Adrenal gland (tissue), 12 donors: ENCODE data around the gene B9D1. TPM values are rescaled to one million over a fixed set of nuclear protein-coding genes. Genes with fewer than 3 reads are reported as not detected.

Source experiments
- DNase-seq, 7 donors: peaks; one replicate each; pipeline ENCODE4 v3.0.0-alpha.2; 2019 to 2020
- H3K27ac ChIP-seq, 5 donors: fragments of 200-600 bp; sonication (generic) in 4 of 5; 1 replicate in 3 of 5; 2 replicates in 2 of 5; pipeline versions ENCODE4 v1.5.1 to v1.8.0; 2016 to 2020; ENCODE audit warnings: mild to moderate bottlenecking in 1 of 5
- H3K27me3 ChIP-seq: fragments of 200-600 bp; 2 replicates; pipeline ENCODE4 v1.8.0; 2021
- H3K36me3 ChIP-seq, 2 donors: fragments of 200-600 bp; replicated peaks in 1 of 2; 1 replicate in 1 of 2; 2 replicates in 1 of 2; pipeline versions ENCODE4 v1.5.1 to v1.8.0; 2018 to 2022
- H3K4me1 ChIP-seq, 2 donors: fragments of 200-600 bp; replicated peaks in 1 of 2; 1 replicate in 1 of 2; 2 replicates in 1 of 2; pipeline versions ENCODE4 v1.5.1 to v1.8.0; 2018 to 2021
- H3K4me3 ChIP-seq, 4 donors: fragments of 200-600 bp; sonication (generic) in 3 of 4; one replicate each; pipeline ENCODE4 v1.5.1; 2016 to 2018
- H3K9me3 ChIP-seq, 3 donors: fragments of 200-600 bp; sonication (generic) in 1 of 3; replicated peaks in 1 of 3; 1 replicate in 2 of 3; 2 replicates in 1 of 3; pipeline versions ENCODE4 v1.5.1 to v1.8.0; 2016 to 2021
- POLR2A ChIP-seq, 2 donors: fragments of 450-650 bp; IDR thresholded peaks; one replicate each; pipeline ENCODE4 v1.6.1; 2017; ENCODE audit warnings: antibody characterized with exemption in 2 of 2, mild to moderate bottlenecking in 2 of 2, moderate library complexity in 1 of 2
- WGBS, 4 donors: extraction: QIAGEN DNeasy Blood & Tissue Kit in 2 of 4; methylation state at CpG; one replicate each; pipeline versions ENCODE4 v1.1.5 to v1.1.7; 2013 to 2017; 5-methylcytosine and 5-hydroxymethylcytosine counted together
- intact Hi-C, 2 donors: fragments of 100-400 bp; cut with DNase I; formaldehyde crosslinking; loops; one replicate each; pipeline versions ENCODE4 v1.14.1 to v1.15.0; 2022 to 2023
- polyA plus RNA-seq, 3 donors: library from polyadenylated mRNA; stranded (reverse); fragments of 200-250 nt in 2 of 3; fragments of 350-450 nt in 1 of 3; fragmentation: Illumina TruSeq in 1 of 3; extraction: RNeasy Lipid Tissue Mini Kit (QIAGEN cat#74804) in 1 of 3; gene quantifications; one replicate each; pipeline ENCODE4 v1.2.3, GENCODE V29; 2013 to 2014
- total RNA-seq, 9 donors: library from RNA; depleted of rRNA in 4 of 9; stranded (reverse); fragments of >200 nt in 4 of 9; fragments of 120-200 nt in 1 of 9; fragmentation: NEBNext Ultra II Directional in 1 of 9; extraction: Animal tissue kit (Norgen Biotek cat#: 25700) in 1 of 9; gene quantifications; one replicate each; pipeline versions ENCODE4 v1.1.0 to v1.2.4, GENCODE V29; 2013 to 2023
- TF ChIP-seq, protein P1 (sequence below), 6 experiments: fragments of 450-650 bp in 4 of 6; fragments of 200-600 bp in 2 of 6; sonication (generic) in 1 of 6; IDR thresholded peaks; 1 replicate in 5 of 6; 2 replicates in 1 of 6; pipeline versions ENCODE4 v1.5.1 to v1.8.0; 2016 to 2021; ENCODE audit warnings: antibody characterized with exemption in 6 of 6, mild to moderate bottlenecking in 2 of 6, moderate library complexity in 1 of 6
- donor health status: healthy with polysubstance abuse.
- donor health status: Bipolar disorder and iron deficiency.
- donor health status: DM: yes; HTN: yes; CAD: no.
- donor health status: DM: no; HTN: no; CAD: no.
- donor health status: DM: no; HTN: no; CAD: no.
- donor health status: DM: yes; HTN: yes; CAD: no.

Gene B9D1
- total and polyA plus RNA-seq, 12 donors, result 19.3 to 67.7 (median 30.1) TPM

DNA sequence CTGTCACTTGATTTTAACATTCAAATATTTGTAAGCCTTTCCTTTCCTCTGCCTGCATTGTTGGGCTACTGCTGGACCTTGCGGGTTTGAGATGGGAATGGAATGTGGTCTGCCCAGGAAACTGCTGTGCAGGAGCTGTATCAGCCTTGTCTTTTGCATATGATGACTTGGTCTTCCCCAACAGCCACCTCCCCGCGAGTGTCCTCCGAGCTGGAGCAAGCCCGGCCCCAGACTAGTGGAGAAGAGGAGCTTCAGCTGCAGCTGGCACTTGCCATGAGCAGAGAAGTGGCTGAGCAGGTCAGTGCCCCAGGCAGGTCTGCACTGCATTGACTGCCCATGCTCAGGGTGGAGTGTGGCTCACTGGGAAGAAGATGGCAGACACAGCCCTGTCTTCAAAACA lies 52.8 kb downstream of the B9D1 start:
- DNase-seq, result peak in 1 of 7 donors; percentile 10
- Histone ChIP-seq H3K4me3 (no peak overlapping the region), H3K27me3 (no peaks in the 10 kb centered on the region), H3K27ac (no peak overlapping the region), H3K9me3 (no peaks in the 10 kb centered on the region), H3K36me3 (peaks cover 0 to 29% of the 10 kb centered on the region in 2 donors), H3K4me1 (peaks cover 0 to 13% of the 10 kb centered on the region in 2 donors)
- WGBS, 4 donors, result 86 to 98% (median 90%) methylated on average over 4 to 5 of the region's 5 CpGs
- intact Hi-C loops, result no loop called here
- TF ChIP-seq POLR2A (IDR thresholded peaks at IDR 0.05), result no peak
- TF ChIP-seq, protein P1, sequence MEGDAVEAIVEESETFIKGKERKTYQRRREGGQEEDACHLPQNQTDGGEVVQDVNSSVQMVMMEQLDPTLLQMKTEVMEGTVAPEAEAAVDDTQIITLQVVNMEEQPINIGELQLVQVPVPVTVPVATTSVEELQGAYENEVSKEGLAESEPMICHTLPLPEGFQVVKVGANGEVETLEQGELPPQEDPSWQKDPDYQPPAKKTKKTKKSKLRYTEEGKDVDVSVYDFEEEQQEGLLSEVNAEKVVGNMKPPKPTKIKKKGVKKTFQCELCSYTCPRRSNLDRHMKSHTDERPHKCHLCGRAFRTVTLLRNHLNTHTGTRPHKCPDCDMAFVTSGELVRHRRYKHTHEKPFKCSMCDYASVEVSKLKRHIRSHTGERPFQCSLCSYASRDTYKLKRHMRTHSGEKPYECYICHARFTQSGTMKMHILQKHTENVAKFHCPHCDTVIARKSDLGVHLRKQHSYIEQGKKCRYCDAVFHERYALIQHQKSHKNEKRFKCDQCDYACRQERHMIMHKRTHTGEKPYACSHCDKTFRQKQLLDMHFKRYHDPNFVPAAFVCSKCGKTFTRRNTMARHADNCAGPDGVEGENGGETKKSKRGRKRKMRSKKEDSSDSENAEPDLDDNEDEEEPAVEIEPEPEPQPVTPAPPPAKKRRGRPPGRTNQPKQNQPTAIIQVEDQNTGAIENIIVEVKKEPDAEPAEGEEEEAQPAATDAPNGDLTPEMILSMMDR (IDR thresholded peaks at IDR 0.05), result no peak

DNA sequence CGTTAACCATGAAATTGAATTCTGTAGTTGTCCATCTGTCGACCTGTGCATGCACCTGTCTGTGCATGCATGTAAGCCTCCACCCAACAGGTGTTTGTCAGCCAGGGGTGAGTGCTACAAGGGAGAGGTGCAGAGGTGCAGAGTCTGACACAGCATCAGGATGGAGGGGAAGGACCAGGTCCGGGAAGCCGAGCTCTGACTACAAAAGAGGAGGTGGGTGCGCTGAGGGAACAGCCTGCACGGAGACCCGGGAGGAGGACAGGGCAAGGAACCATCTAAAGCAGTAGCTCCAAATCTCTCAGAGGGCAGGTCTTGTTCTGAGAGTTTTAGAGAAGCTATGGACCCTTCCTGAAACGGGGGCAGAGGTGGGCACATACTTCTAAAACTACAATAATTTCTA lies 54.1 kb downstream of the B9D1 start:
- WGBS, 4 donors, result 91 to 95% (median 92%) methylated on average over 8 of the region's 8 CpGs
- TF ChIP-seq, protein P1 (IDR thresholded peaks at IDR 0.05), result no peak
- TF ChIP-seq POLR2A (IDR thresholded peaks at IDR 0.05), result no peak
- no peaks in the 10 kb centered on the region for H3K9me3 ChIP-seq
- intact Hi-C loops, result no loop called here
- no peak for DNase-seq
- no peak overlapping the region for H3K4me3 ChIP-seq
- H3K4me1 ChIP-seq, result peaks cover 10 to 26% of the 10 kb centered on the region in 2 donors
- no peaks in the 10 kb centered on the region for H3K27me3 ChIP-seq
- peaks cover 0 to 18% of the 10 kb centered on the region in 2 donors for H3K36me3 ChIP-seq
- H3K27ac ChIP-seq, result no peak overlapping the region

DNA sequence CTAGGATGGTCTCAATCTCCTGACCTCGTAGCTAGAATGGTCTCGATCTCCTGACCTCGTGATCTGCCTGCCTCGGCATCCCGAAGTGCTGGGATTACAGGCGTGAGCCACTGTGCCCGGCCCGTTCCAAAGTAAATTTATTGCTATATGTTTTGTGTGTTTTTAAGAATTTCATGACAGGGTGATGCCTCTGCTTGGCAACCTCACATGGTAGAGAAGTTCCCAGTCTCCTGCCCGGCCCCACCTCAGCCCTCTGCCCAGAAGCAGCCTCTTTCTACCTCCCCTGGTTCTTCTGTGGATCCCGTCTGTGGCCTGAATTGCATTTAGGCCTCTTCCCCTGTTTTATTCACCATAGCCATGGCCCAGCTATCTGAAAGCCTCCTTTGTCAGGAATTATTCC lies 55.0 kb downstream of the B9D1 start:
- intact Hi-C loops, result no loop called here
- DNase-seq, result no peak

DNA sequence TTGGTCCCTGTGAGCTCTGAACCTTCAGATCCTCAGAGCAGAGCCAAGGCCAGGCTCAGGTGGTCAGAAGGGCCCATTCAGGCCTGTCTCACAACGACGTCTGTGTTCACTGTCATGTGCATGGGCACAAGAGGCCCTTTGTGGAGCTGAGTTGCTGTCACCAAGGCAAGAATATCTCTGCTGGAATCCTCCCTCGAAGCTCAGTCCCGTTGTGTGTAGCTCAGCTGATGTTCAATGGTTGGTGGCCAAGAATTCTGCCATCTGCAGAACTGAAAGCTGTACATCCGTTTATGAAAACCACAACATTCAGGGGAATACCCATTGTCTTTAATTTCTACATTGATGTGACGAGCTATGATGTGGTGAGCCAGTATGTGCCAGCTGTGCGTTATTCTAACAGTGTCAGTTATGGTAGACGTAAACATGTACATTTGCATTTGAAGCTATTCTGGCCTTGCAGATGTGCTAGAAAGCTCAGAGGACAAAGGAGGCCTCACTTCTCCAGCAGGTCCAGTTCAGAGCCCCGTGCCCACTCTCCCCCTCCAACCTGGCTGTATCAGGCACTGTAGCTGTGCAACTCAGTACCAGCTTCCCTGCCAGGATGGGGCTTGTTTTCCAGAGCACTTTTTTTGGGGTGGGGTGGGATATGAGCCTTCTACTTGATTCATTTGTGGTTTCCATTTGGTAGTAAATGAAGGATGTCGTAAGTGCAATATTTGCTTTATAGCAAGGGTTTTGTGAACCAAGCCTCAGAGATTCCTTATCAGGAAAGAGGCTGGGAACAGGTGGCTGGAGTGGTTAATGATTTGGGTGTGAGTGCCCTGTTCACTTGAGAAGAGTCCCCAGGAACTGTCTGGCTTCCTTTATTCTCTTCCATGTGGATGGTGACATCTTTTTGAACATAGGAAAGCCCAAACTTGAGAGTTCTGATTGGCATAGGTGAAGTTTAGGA lies 56.1 kb downstream of the B9D1 start:
- no peak overlapping the region for H3K4me3 ChIP-seq
- peak in 2 of 7 donors; percentile 25 to 33 for DNase-seq
- TF ChIP-seq POLR2A (IDR thresholded peaks at IDR 0.05), result no peak
- TF ChIP-seq, protein P1 (IDR thresholded peaks at IDR 0.05), result no peak
- H3K36me3 ChIP-seq, result no peaks in the 10 kb centered on the region
- H3K9me3 ChIP-seq, result no peaks in the 10 kb centered on the region
- H3K27me3 ChIP-seq, result no peaks in the 10 kb centered on the region
- 64 to 90% (median 76%) methylated on average over 7 to 10 of the region's 10 CpGs for WGBS, 4 donors
- intact Hi-C loops, result no loop called here
- H3K4me1 ChIP-seq, result peaks cover 15 to 46% of the 10 kb centered on the region in 2 donors
- H3K27ac ChIP-seq, result no peak overlapping the region

More for the DNA sequence above, 55.0 kb downstream of the B9D1 start:
- peaks cover 0 to 10% of the 10 kb centered on the region in 2 donors for H3K36me3 ChIP-seq
- no peak overlapping the region for H3K4me3 ChIP-seq
- WGBS, 4 donors, result 94 to 99% (median 97%) methylated on average over 4 to 10 of the region's 10 CpGs
- H3K27me3 ChIP-seq, result no peaks in the 10 kb centered on the region
- TF ChIP-seq, protein P1 (IDR thresholded peaks at IDR 0.05), result no peak
- no peak for TF ChIP-seq POLR2A (IDR thresholded peaks at IDR 0.05)
- H3K9me3 ChIP-seq, result no peaks in the 10 kb centered on the region
- peaks cover 10 to 35% of the 10 kb centered on the region in 2 donors for H3K4me1 ChIP-seq
- no peak overlapping the region for H3K27ac ChIP-seq
